Large intestine (tissue), 3 donors: ENCODE data around the gene OR6C76. TPM values are rescaled to one million over a fixed set of nuclear protein-coding genes. Genes with fewer than 3 reads are reported as not detected.

Experiments used
- DNase-seq, 2 donors: peaks; one replicate each; pipeline versions ENCODE4 v3.0.0 to v3.0.0-alpha.2; 2013
- H3K27ac ChIP-seq: one replicate; pipeline ENCODE4 v1.5.1; 2013; ENCODE audit warnings: low read length
- H3K27me3 ChIP-seq: 2 replicates; pipeline ENCODE4 v1.6.1; 2013; ENCODE audit warnings: low read length; ENCODE audit not compliant: control insufficient read depth, insufficient read depth
- H3K36me3 ChIP-seq: 2 replicates; pipeline ENCODE4 v1.6.1; 2013; ENCODE audit warnings: low read length; ENCODE audit not compliant: control insufficient read depth, insufficient read depth
- H3K4me1 ChIP-seq: one replicate; pipeline ENCODE4 v1.6.1; 2013; ENCODE audit warnings: low read length; ENCODE audit not compliant: control insufficient read depth, insufficient read depth
- H3K4me3 ChIP-seq: one replicate; pipeline ENCODE4 v1.5.1; 2013; ENCODE audit warnings: low read length
- H3K9me3 ChIP-seq: one replicate; pipeline ENCODE4 v1.6.1; 2013; ENCODE audit warnings: mild to moderate bottlenecking, low read depth, low read length, moderate library complexity; ENCODE audit not compliant: control insufficient read depth
- WGBS: methylation state at CpG from one replicate; pipeline ENCODE4 v1.1.5; 2013; ENCODE audit warnings: low lambda C conversion rate; ENCODE audit not compliant: insufficient coverage; 5-methylcytosine and 5-hydroxymethylcytosine counted together
- polyA plus RNA-seq: library from polyadenylated mRNA; unstranded; fragments of 120-200 nt; gene quantifications from one replicate; pipeline ENCODE4 v1.2.1, GENCODE V29; 2013

The OR6C76 gene
- polyA plus RNA-seq, 1 donor: not detected

GRCh38 chr12:55467836-55468235, 41.8 kb downstream of the OR6C76 start:
- WGBS: 71% methylated on average over 2 of the region's 2 CpGs
- DNase-seq: no peak
- no peak overlapping the region for H3K27ac ChIP-seq

GRCh38 chr12:55469291-55469690, 43.2 kb downstream of the OR6C76 start:
- Histone ChIP-seq H3K4me1 (no peaks in the 10 kb centered on the region), H3K27me3 (no peaks in the 10 kb centered on the region), H3K36me3 (no peaks in the 10 kb centered on the region), H3K4me3 (no peak overlapping the region), H3K27ac (no peak overlapping the region), H3K9me3 (no peaks in the 10 kb centered on the region)
- DNase-seq: no peak
- WGBS: no CpG with 5 or more reads among the region's 2 CpGs

More at GRCh38 chr12:55467836-55468235, 41.8 kb downstream of the OR6C76 start:
- Histone ChIP-seq H3K36me3 (no peaks in the 10 kb centered on the region), H3K4me3 (no peak overlapping the region), H3K4me1 (no peaks in the 10 kb centered on the region), H3K27me3 (no peaks in the 10 kb centered on the region), H3K9me3 (no peaks in the 10 kb centered on the region)

GRCh38 chr12:55470088-55470829, 44.2 kb downstream of the OR6C76 start, which contains the start of gene OR6C70:
TSS of gene OR6C70 (minus strand) at chr12:55470138. CDS start at chr12:55470138, 0 bp downstream.
- 60% methylated on average over 1 of the region's 3 CpGs for WGBS
- Histone ChIP-seq H3K27me3 (no peaks in the 10 kb centered on the region), H3K9me3 (no peaks in the 10 kb centered on the region), H3K27ac (no peak within 1 kb of the TSS), H3K4me1 (no peaks in the 10 kb centered on the region), H3K4me3 (no peak within 1 kb of the TSS), H3K36me3 (no peaks in the 10 kb centered on the region)
- DNase-seq: no peak

- H3K4me3 ChIP-seq: no peak overlapping the region
- no peak for DNase-seq
- H3K9me3 ChIP-seq: no peaks in the 10 kb centered on the region
- no peaks in the 10 kb centered on the region for H3K4me1 ChIP-seq
- H3K36me3 ChIP-seq: no peaks in the 10 kb centered on the region
- H3K27me3 ChIP-seq: no peaks in the 10 kb centered on the region
- no peak overlapping the region for H3K27ac ChIP-seq
- 100% methylated on average over 1 of the region's 1 CpG for WGBS
Measured at GRCh38 chr12:55472264-55472663, 46.2 kb downstream of the OR6C76 start.

Other genes starting within 250 kb of the OR6C76 start
- gene OR10A7, start 205.2 kb upstream of the OR6C76 start, polyA plus RNA-seq: not detected
- gene OR6C74, start 181.6 kb upstream of the OR6C76 start, polyA plus RNA-seq: not detected
- gene OR6C6, start 129.7 kb upstream of the OR6C76 start, polyA plus RNA-seq: not detected
- not detected for gene OR6C1, start 111.9 kb upstream of the OR6C76 start, polyA plus RNA-seq
- not detected for gene OR6C3, start 95.5 kb upstream of the OR6C76 start, polyA plus RNA-seq
- gene OR6C75, start 63.3 kb upstream of the OR6C76 start, polyA plus RNA-seq: not detected
- not detected for gene OR6C65, start 25.7 kb upstream of the OR6C76 start, polyA plus RNA-seq
- not detected for gene OR6C2, start 17.8 kb downstream of the OR6C76 start, polyA plus RNA-seq
- not detected for gene OR6C70, start 43.9 kb downstream of the OR6C76 start, polyA plus RNA-seq
- not detected for gene OR6C68, start 66.1 kb downstream of the OR6C76 start, polyA plus RNA-seq
- not detected for gene OR6C4, start 123.3 kb downstream of the OR6C76 start, polyA plus RNA-seq
- gene OR2AP1, start 146.2 kb downstream of the OR6C76 start, polyA plus RNA-seq: not detected
- gene OR10P1, start 210.6 kb downstream of the OR6C76 start, polyA plus RNA-seq: not detected